ENCODE results near the gene LRRC36.

Gene LRRC36

DNA sequence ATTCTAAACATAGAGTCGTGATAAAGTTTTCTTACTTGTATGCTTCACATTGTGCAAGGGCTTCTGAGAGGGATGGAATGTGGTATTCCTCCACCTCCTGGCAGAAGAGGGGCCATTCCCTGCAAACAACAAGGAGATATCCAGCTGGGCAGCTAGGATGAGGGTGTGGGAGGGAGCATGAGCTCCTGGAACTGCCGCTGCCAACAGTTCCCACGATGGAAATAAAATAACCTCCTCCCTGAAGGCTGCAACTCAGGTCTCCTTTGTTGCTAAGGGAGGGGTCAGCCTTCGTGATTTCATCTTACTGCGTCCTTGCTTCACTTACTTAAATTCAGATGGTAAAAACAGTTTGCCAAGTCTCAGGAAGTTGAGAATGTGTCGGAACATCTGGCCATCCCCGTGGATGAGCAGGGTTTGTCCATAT is 31.7 kb upstream of the LRRC36 start:
- no peak overlapping the region for H3K4me3 ChIP-seq (ENCODE audit: low read depth, low read length)
- TF ChIP-seq, protein P1, sequence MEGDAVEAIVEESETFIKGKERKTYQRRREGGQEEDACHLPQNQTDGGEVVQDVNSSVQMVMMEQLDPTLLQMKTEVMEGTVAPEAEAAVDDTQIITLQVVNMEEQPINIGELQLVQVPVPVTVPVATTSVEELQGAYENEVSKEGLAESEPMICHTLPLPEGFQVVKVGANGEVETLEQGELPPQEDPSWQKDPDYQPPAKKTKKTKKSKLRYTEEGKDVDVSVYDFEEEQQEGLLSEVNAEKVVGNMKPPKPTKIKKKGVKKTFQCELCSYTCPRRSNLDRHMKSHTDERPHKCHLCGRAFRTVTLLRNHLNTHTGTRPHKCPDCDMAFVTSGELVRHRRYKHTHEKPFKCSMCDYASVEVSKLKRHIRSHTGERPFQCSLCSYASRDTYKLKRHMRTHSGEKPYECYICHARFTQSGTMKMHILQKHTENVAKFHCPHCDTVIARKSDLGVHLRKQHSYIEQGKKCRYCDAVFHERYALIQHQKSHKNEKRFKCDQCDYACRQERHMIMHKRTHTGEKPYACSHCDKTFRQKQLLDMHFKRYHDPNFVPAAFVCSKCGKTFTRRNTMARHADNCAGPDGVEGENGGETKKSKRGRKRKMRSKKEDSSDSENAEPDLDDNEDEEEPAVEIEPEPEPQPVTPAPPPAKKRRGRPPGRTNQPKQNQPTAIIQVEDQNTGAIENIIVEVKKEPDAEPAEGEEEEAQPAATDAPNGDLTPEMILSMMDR (IDR thresholded peaks at IDR 0.05; ENCODE audit: insufficient read depth, low read length, missing control alignments): peak; percentile 4
- CTCF ChIA-PET: interaction anchor here (1.0 to 3.8 kb wide), 4 partner anchors 9 to 17 kb away, joined by 3 to 30 read pairs (median 9); partner anchors contain the start of gene PLEKHG4
- POLR2A ChIA-PET: no interaction called here
- DNase-seq (ENCODE audit: low read depth, low spot score): no peak

- TF ChIP-seq, protein P1 (IDR thresholded peaks at IDR 0.05; ENCODE audit: insufficient read depth, low read length, missing control alignments): no peak
- ChIA-PET POLR2A (interaction anchor here (0.8 to 1.7 kb wide), 2 partner anchors 15 to 36 kb away, joined by 3 read pairs; no protein-coding TSS in a partner anchor), CTCF (interaction anchor here (1.3 to 3.7 kb wide), 4 partner anchors 11 to 18 kb away, joined by 5 to 30 read pairs (median 10); no protein-coding TSS in a partner anchor)
- no peak for DNase-seq (ENCODE audit: low read depth, low spot score)
- H3K4me3 ChIP-seq (ENCODE audit: low read depth, low read length): no peak overlapping the region
Observed at GRCh38 chr16:67296420-67296819, 30.2 kb upstream of the LRRC36 start.

DNA sequence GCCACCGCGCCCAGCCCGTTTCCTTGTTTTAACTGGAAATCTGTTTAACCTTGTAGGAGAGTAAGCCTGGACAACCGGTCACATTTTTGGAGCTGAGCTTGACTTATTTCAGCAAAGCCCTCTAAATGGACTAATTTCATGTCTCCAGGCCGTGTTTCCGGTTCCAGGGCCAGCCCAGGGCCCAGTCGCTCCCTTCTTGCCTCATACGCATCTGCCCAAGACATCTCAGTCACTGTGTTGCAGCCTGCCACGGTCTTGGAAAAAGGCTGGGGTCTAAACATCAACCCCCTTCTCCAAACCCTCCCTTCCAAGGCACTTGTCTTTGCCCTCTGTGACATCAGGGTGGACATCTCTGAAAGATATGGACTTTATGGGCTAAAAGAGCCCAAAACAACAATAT is 28.3 kb upstream of the LRRC36 start:
- POLR2A ChIA-PET: no interaction called here
- TF ChIP-seq, protein P1 (IDR thresholded peaks at IDR 0.05; ENCODE audit: insufficient read depth, low read length, missing control alignments): no peak
- no peak overlapping the region for H3K4me3 ChIP-seq (ENCODE audit: low read depth, low read length)
- CTCF ChIA-PET: interaction anchor here (0.8 to 3.4 kb wide), 3 partner anchors 9 to 183 kb away, joined by 3 to 14 read pairs (median 7); no protein-coding TSS in a partner anchor
- DNase-seq (ENCODE audit: low read depth, low spot score): no peak

GRCh38 chr16:67299269-67299668 is 27.3 kb upstream of the LRRC36 start:
- ChIA-PET POLR2A (no interaction called here), CTCF (interaction anchor here (0.8 kb wide), 1 partner anchor 182 kb away, joined by 3 read pairs; no protein-coding TSS in a partner anchor)
- DNase-seq (ENCODE audit: low read depth, low spot score): no peak
- TF ChIP-seq, protein P1 (IDR thresholded peaks at IDR 0.05; ENCODE audit: insufficient read depth, low read length, missing control alignments): no peak
- H3K4me3 ChIP-seq (ENCODE audit: low read depth, low read length): no peak overlapping the region

DNA sequence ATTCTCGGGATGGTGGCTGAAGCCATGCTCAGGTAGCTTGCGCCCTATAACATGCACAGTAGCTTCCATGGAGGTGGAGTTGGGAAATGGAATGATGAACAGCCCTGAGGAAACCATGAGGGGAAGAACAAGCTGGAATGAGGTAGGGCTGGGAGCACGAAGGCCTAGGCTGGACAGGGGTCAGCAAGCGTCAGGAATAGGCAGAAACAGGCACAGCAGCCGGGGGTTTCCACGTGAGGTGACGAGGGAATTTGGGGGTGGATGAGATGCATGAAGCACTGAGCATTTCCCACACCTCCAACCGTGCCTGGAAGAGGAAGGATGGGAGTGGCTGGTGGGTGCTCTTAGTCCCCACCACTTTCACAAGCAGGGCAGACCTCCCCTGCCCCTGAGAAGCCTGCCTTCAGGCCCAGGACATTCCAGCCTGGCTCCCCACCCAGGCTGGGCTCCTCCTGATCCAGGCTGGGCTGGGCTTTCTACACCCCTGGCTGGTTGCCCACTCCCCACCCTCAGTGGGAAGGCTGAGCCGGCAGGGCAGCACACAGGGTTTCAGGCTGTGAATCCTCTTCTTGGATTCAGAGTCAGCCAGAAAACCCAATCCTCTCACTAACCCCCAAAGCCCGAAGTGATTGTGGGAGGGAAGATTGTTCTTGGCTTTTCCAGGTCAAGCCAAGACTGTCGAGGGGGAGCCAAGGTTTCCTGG is 25.4 kb upstream of the LRRC36 start:
- DNase-seq (ENCODE audit: low read depth, low spot score): no peak
- ChIA-PET POLR2A (no interaction called here), CTCF (interaction anchor here (1.2 to 1.4 kb wide), 2 partner anchors 11 to 41 kb away, joined by 3 read pairs; no protein-coding TSS in a partner anchor)
- TF ChIP-seq, protein P1 (IDR thresholded peaks at IDR 0.05; ENCODE audit: insufficient read depth, low read length, missing control alignments): no peak
- H3K4me3 ChIP-seq (ENCODE audit: low read depth, low read length): no peak overlapping the region

- no peak overlapping the region for H3K4me3 ChIP-seq (ENCODE audit: low read depth, low read length)
- DNase-seq (ENCODE audit: low read depth, low spot score): no peak
- TF ChIP-seq, protein P1 (IDR thresholded peaks at IDR 0.05; ENCODE audit: insufficient read depth, low read length, missing control alignments): no peak
- ChIA-PET POLR2A (no interaction called here), CTCF (interaction anchor here (1.2 to 1.4 kb wide), 2 partner anchors 10 to 42 kb away, joined by 3 read pairs; no protein-coding TSS in a partner anchor)
Observed at GRCh38 chr16:67302076-67302475, 24.5 kb upstream of the LRRC36 start.
